ENCODE data around the gene CPN2.

CPN2 gene

GRCh38 chr3:194308601-194309449, 42.3 kb downstream of the CPN2 start:
- H3K9me3 ChIP-seq (ENCODE audit: control insufficient read depth in 2 of 2, low read length in 2 of 2): no peaks in the 10 kb centered on the region
- H3K27me3 ChIP-seq (ENCODE audit: control insufficient read depth in 2 of 2, insufficient read depth in 2 of 2, low read length in 2 of 2): peaks cover 1 to 4% of the 10 kb centered on the region in 2 donors

GRCh38 chr3:194307849-194308248, 43.3 kb downstream of the CPN2 start:
- Histone ChIP-seq H3K4me3 (ENCODE audit: low read length in 2 of 2) (no peak overlapping the region), H3K4me1 (ENCODE audit: control insufficient read depth in 2 of 2, insufficient read depth in 2 of 2, low read length in 2 of 2) (peaks cover 2 to 7% of the 10 kb centered on the region in 2 donors), H3K9ac (ENCODE audit: low read depth in 1 of 2, low read length in 2 of 2) (no peak overlapping the region), H3K9me3 (ENCODE audit: control insufficient read depth in 2 of 2, low read length in 2 of 2) (no peaks in the 10 kb centered on the region), H3K27ac (ENCODE audit: low read depth in 2 of 2, low read length in 2 of 2) (no peak overlapping the region), H3K27me3 (ENCODE audit: control insufficient read depth in 2 of 2, insufficient read depth in 2 of 2, low read length in 2 of 2) (peaks cover 1 to 2% of the 10 kb centered on the region in 2 donors), H3K36me3 (ENCODE audit: control insufficient read depth in 2 of 2, insufficient read depth in 2 of 2, low read length in 2 of 2) (no peaks in the 10 kb centered on the region)

More at GRCh38 chr3:194308601-194309449, 42.3 kb downstream of the CPN2 start:
- Histone ChIP-seq H3K27ac (ENCODE audit: low read depth in 2 of 2, low read length in 2 of 2) (no peak overlapping the region), H3K4me3 (ENCODE audit: low read length in 2 of 2) (no peak overlapping the region), H3K4me1 (ENCODE audit: control insufficient read depth in 2 of 2, insufficient read depth in 2 of 2, low read length in 2 of 2) (peaks cover 2 to 7% of the 10 kb centered on the region in 2 donors), H3K36me3 (ENCODE audit: control insufficient read depth in 2 of 2, insufficient read depth in 2 of 2, low read length in 2 of 2) (no peaks in the 10 kb centered on the region), H3K9ac (ENCODE audit: low read depth in 1 of 2, low read length in 2 of 2) (no peak overlapping the region)

GRCh38 chr3:194306771-194307640, 44.1 kb downstream of the CPN2 start:
- no peaks in the 10 kb centered on the region for H3K36me3 ChIP-seq (ENCODE audit: control insufficient read depth in 2 of 2, insufficient read depth in 2 of 2, low read length in 2 of 2)
- peak overlapping the region in 1 of 2 donors; percentile 48 for H3K27ac ChIP-seq (ENCODE audit: low read depth in 2 of 2, low read length in 2 of 2)
- no peak overlapping the region for H3K9ac ChIP-seq (ENCODE audit: low read depth in 1 of 2, low read length in 2 of 2)
- H3K9me3 ChIP-seq (ENCODE audit: control insufficient read depth in 2 of 2, low read length in 2 of 2): no peaks in the 10 kb centered on the region
- H3K4me1 ChIP-seq (ENCODE audit: control insufficient read depth in 2 of 2, insufficient read depth in 2 of 2, low read length in 2 of 2): peaks cover 0 to 7% of the 10 kb centered on the region in 2 donors
- H3K27me3 ChIP-seq (ENCODE audit: control insufficient read depth in 2 of 2, insufficient read depth in 2 of 2, low read length in 2 of 2): peaks cover 1 to 2% of the 10 kb centered on the region in 2 donors
- H3K4me3 ChIP-seq (ENCODE audit: low read length in 2 of 2): no peak overlapping the region

- no peaks in the 10 kb centered on the region for H3K36me3 ChIP-seq (ENCODE audit: control insufficient read depth in 2 of 2, insufficient read depth in 2 of 2, low read length in 2 of 2)
- H3K4me1 ChIP-seq (ENCODE audit: control insufficient read depth in 2 of 2, insufficient read depth in 2 of 2, low read length in 2 of 2): peaks cover 0 to 7% of the 10 kb centered on the region in 2 donors
- H3K9ac ChIP-seq (ENCODE audit: low read depth in 1 of 2, low read length in 2 of 2): no peak overlapping the region
- no peak overlapping the region for H3K4me3 ChIP-seq (ENCODE audit: low read length in 2 of 2)
- H3K27ac ChIP-seq (ENCODE audit: low read depth in 2 of 2, low read length in 2 of 2): peak overlapping the region in 1 of 2 donors; percentile 11
- H3K9me3 ChIP-seq (ENCODE audit: control insufficient read depth in 2 of 2, low read length in 2 of 2): no peaks in the 10 kb centered on the region
- peaks cover 1 to 2% of the 10 kb centered on the region in 2 donors for H3K27me3 ChIP-seq (ENCODE audit: control insufficient read depth in 2 of 2, insufficient read depth in 2 of 2, low read length in 2 of 2)
These were observed 44.9 kb downstream of the CPN2 start for GRCh38 chr3:194306109-194306686.

- H3K27ac ChIP-seq (ENCODE audit: low read depth in 2 of 2, low read length in 2 of 2): no peak overlapping the region
- H3K27me3 ChIP-seq (ENCODE audit: control insufficient read depth in 2 of 2, insufficient read depth in 2 of 2, low read length in 2 of 2): peaks cover 1 to 2% of the 10 kb centered on the region in 2 donors
- H3K36me3 ChIP-seq (ENCODE audit: control insufficient read depth in 2 of 2, insufficient read depth in 2 of 2, low read length in 2 of 2): no peaks in the 10 kb centered on the region
- H3K4me1 ChIP-seq (ENCODE audit: control insufficient read depth in 2 of 2, insufficient read depth in 2 of 2, low read length in 2 of 2): peaks cover 0 to 7% of the 10 kb centered on the region in 2 donors
- H3K9me3 ChIP-seq (ENCODE audit: control insufficient read depth in 2 of 2, low read length in 2 of 2): no peaks in the 10 kb centered on the region
- H3K9ac ChIP-seq (ENCODE audit: low read depth in 1 of 2, low read length in 2 of 2): no peak overlapping the region
- H3K4me3 ChIP-seq (ENCODE audit: low read length in 2 of 2): no peak overlapping the region
These were observed 45.6 kb downstream of the CPN2 start for GRCh38 chr3:194305356-194306108.

- Histone ChIP-seq H3K36me3 (ENCODE audit: control insufficient read depth in 2 of 2, insufficient read depth in 2 of 2, low read length in 2 of 2) (no peaks in the 10 kb centered on the region), H3K4me3 (ENCODE audit: low read length in 2 of 2) (no peak overlapping the region), H3K9me3 (ENCODE audit: control insufficient read depth in 2 of 2, low read length in 2 of 2) (no peaks in the 10 kb centered on the region), H3K4me1 (ENCODE audit: control insufficient read depth in 2 of 2, insufficient read depth in 2 of 2, low read length in 2 of 2) (peaks cover 0 to 7% of the 10 kb centered on the region in 2 donors), H3K27me3 (ENCODE audit: control insufficient read depth in 2 of 2, insufficient read depth in 2 of 2, low read length in 2 of 2) (peaks cover 1 to 2% of the 10 kb centered on the region in 2 donors), H3K27ac (ENCODE audit: low read depth in 2 of 2, low read length in 2 of 2) (no peak overlapping the region), H3K9ac (ENCODE audit: low read depth in 1 of 2, low read length in 2 of 2) (no peak overlapping the region)
These were observed 46.8 kb downstream of the CPN2 start for GRCh38 chr3:194304186-194304917.

GRCh38 chr3:194303749-194304148, 47.4 kb downstream of the CPN2 start:
- H3K9ac ChIP-seq (ENCODE audit: low read depth in 1 of 2, low read length in 2 of 2): no peak overlapping the region
- H3K27ac ChIP-seq (ENCODE audit: low read depth in 2 of 2, low read length in 2 of 2): no peak overlapping the region
- H3K4me1 ChIP-seq (ENCODE audit: control insufficient read depth in 2 of 2, insufficient read depth in 2 of 2, low read length in 2 of 2): peaks cover 0 to 7% of the 10 kb centered on the region in 2 donors
- H3K9me3 ChIP-seq (ENCODE audit: control insufficient read depth in 2 of 2, low read length in 2 of 2): no peaks in the 10 kb centered on the region
- H3K4me3 ChIP-seq (ENCODE audit: low read length in 2 of 2): no peak overlapping the region
- H3K27me3 ChIP-seq (ENCODE audit: control insufficient read depth in 2 of 2, insufficient read depth in 2 of 2, low read length in 2 of 2): peaks cover 1 to 2% of the 10 kb centered on the region in 2 donors
- no peaks in the 10 kb centered on the region for H3K36me3 ChIP-seq (ENCODE audit: control insufficient read depth in 2 of 2, insufficient read depth in 2 of 2, low read length in 2 of 2)

- H3K27ac ChIP-seq (ENCODE audit: low read depth in 2 of 2, low read length in 2 of 2): no peak overlapping the region
These were observed 49.4 kb downstream of the CPN2 start for GRCh38 chr3:194301730-194302129.

GRCh38 chr3:194300936-194301335, 50.2 kb downstream of the CPN2 start:
- Histone ChIP-seq H3K4me1 (ENCODE audit: control insufficient read depth in 2 of 2, insufficient read depth in 2 of 2, low read length in 2 of 2) (peaks cover 3 to 5% of the 10 kb centered on the region in 2 donors), H3K27me3 (ENCODE audit: control insufficient read depth in 2 of 2, insufficient read depth in 2 of 2, low read length in 2 of 2) (peaks cover 0 to 1% of the 10 kb centered on the region in 2 donors), H3K4me3 (ENCODE audit: low read length in 2 of 2) (no peak overlapping the region), H3K27ac (ENCODE audit: low read depth in 2 of 2, low read length in 2 of 2) (no peak overlapping the region), H3K36me3 (ENCODE audit: control insufficient read depth in 2 of 2, insufficient read depth in 2 of 2, low read length in 2 of 2) (no peaks in the 10 kb centered on the region), H3K9ac (ENCODE audit: low read depth in 1 of 2, low read length in 2 of 2) (no peak overlapping the region), H3K9me3 (ENCODE audit: control insufficient read depth in 2 of 2, low read length in 2 of 2) (no peaks in the 10 kb centered on the region)

More at GRCh38 chr3:194301730-194302129, 49.4 kb downstream of the CPN2 start:
- Histone ChIP-seq H3K36me3 (ENCODE audit: control insufficient read depth in 2 of 2, insufficient read depth in 2 of 2, low read length in 2 of 2) (no peaks in the 10 kb centered on the region), H3K4me3 (ENCODE audit: low read length in 2 of 2) (no peak overlapping the region), H3K27me3 (ENCODE audit: control insufficient read depth in 2 of 2, insufficient read depth in 2 of 2, low read length in 2 of 2) (peaks cover under 1 to 1% of the 10 kb centered on the region in 2 donors), H3K9me3 (ENCODE audit: control insufficient read depth in 2 of 2, low read length in 2 of 2) (no peaks in the 10 kb centered on the region), H3K4me1 (ENCODE audit: control insufficient read depth in 2 of 2, insufficient read depth in 2 of 2, low read length in 2 of 2) (peaks cover under 1 to 6% of the 10 kb centered on the region in 2 donors), H3K9ac (ENCODE audit: low read depth in 1 of 2, low read length in 2 of 2) (no peak overlapping the region)
